Brain microvascular endothelial cell (primary cell): ENCODE measurements around the gene PCDH12.

Source experiments
- DNase-seq: peaks from one replicate; pipeline ENCODE4 v3.0.0-alpha.2; 2020
- H3K27ac ChIP-seq: fragments of 250-450 bp; sonication (Bioruptor Pico); 2 replicates; pipeline ENCODE4 v1.5.1; 2020; ENCODE audit warnings: mild to moderate bottlenecking, moderate library complexity
- H3K27me3 ChIP-seq: fragments of 250-450 bp; sonication (Bioruptor Pico); replicated peaks from 2 replicates; pipeline ENCODE4 v1.5.1; 2020; ENCODE audit warnings: mild to moderate bottlenecking
- H3K36me3 ChIP-seq: fragments of 250-450 bp; sonication (Bioruptor Pico); replicated peaks from 2 replicates; pipeline ENCODE4 v1.5.1; 2020; ENCODE audit warnings: mild to moderate bottlenecking
- H3K4me3 ChIP-seq: 2 replicates; pipeline ENCODE4 v1.5.1; 2011; ENCODE audit warnings: low read depth, mild to moderate bottlenecking, control low read depth, low read length, moderate library complexity
- CTCF ChIP-seq: IDR thresholded peaks from 2 replicates; pipeline ENCODE4 v1.5.1; 2011; ENCODE audit warnings: low read depth, mild to moderate bottlenecking, moderate library complexity, low read length, control low read depth, inconsistent platforms; ENCODE audit errors: missing control alignments
- in situ Hi-C: cut with HindIII; loops from 2 replicates; pipeline ENCODE4 v1.10.0; 2017; ENCODE audit warnings: low sequenced_read_pairs, low pct_ligation_motif_present

PCDH12 gene

GRCh38 chr5:141906517-141906916 lies 51.5 kb downstream of the PCDH12 start:
- no peak for DNase-seq
- no peaks in the 10 kb centered on the region for H3K27me3 ChIP-seq
- no peak for TF ChIP-seq CTCF
- no peak overlapping the region for H3K27ac ChIP-seq
- no peak overlapping the region for H3K4me3 ChIP-seq
- in situ Hi-C loops: no loop called here
- no peaks in the 10 kb centered on the region for H3K36me3 ChIP-seq

- no peaks in the 10 kb centered on the region for H3K36me3 ChIP-seq
- in situ Hi-C loops: no loop called here
- TF ChIP-seq CTCF: no peak
- DNase-seq: no peak
- H3K4me3 ChIP-seq: no peak overlapping the region
- H3K27me3 ChIP-seq: no peaks in the 10 kb centered on the region
- H3K27ac ChIP-seq: no peak overlapping the region
Observed at GRCh38 chr5:141904551-141904950, 53.5 kb downstream of the PCDH12 start.

GRCh38 chr5:141903261-141903660 lies 54.7 kb downstream of the PCDH12 start:
- H3K36me3 ChIP-seq: no peaks in the 10 kb centered on the region
- TF ChIP-seq CTCF: no peak
- H3K27me3 ChIP-seq: no peaks in the 10 kb centered on the region
- DNase-seq: no peak
- H3K4me3 ChIP-seq: no peak overlapping the region
- in situ Hi-C loops: no loop called here
- no peak overlapping the region for H3K27ac ChIP-seq

- H3K27ac ChIP-seq: no peak overlapping the region
- in situ Hi-C loops: no loop called here
- TF ChIP-seq CTCF: no peak
- DNase-seq: no peak
- H3K4me3 ChIP-seq: no peak overlapping the region
- no peaks in the 10 kb centered on the region for H3K27me3 ChIP-seq
- no peaks in the 10 kb centered on the region for H3K36me3 ChIP-seq
Observed at GRCh38 chr5:141902015-141902814, 55.8 kb downstream of the PCDH12 start.

GRCh38 chr5:141898448-141899049 lies 59.5 kb downstream of the PCDH12 start:
- in situ Hi-C loops: no loop called here
- no peak for DNase-seq
- Histone ChIP-seq H3K4me3 (no peak overlapping the region), H3K36me3 (no peaks in the 10 kb centered on the region), H3K27ac (no peak overlapping the region), H3K27me3 (no peaks in the 10 kb centered on the region)
- no peak for TF ChIP-seq CTCF
